Measurements from ENCODE around the gene TRIM17.
A peak's percentile ranks its signal among the peaks of the same experiment; 100 is the strongest.

Gene TRIM17

GRCh38 chr1:228366062-228366865 lies 50.4 kb downstream of the TRIM17 start:
- DNase-seq = peak; percentile 12

- DNase-seq = no peak
Measured at GRCh38 chr1:228365271-228366061, 51.2 kb downstream of the TRIM17 start.

GRCh38 chr1:228364706-228365213 lies 51.9 kb downstream of the TRIM17 start:
- DNase-seq = no peak

- no peak for DNase-seq
Measured at GRCh38 chr1:228364068-228364705, 52.5 kb downstream of the TRIM17 start.

- no peak for DNase-seq
Measured at GRCh38 chr1:228363686-228364067, 53.0 kb downstream of the TRIM17 start.

- DNase-seq = no peak
Measured at GRCh38 chr1:228362884-228363450, 53.7 kb downstream of the TRIM17 start.

DNA sequence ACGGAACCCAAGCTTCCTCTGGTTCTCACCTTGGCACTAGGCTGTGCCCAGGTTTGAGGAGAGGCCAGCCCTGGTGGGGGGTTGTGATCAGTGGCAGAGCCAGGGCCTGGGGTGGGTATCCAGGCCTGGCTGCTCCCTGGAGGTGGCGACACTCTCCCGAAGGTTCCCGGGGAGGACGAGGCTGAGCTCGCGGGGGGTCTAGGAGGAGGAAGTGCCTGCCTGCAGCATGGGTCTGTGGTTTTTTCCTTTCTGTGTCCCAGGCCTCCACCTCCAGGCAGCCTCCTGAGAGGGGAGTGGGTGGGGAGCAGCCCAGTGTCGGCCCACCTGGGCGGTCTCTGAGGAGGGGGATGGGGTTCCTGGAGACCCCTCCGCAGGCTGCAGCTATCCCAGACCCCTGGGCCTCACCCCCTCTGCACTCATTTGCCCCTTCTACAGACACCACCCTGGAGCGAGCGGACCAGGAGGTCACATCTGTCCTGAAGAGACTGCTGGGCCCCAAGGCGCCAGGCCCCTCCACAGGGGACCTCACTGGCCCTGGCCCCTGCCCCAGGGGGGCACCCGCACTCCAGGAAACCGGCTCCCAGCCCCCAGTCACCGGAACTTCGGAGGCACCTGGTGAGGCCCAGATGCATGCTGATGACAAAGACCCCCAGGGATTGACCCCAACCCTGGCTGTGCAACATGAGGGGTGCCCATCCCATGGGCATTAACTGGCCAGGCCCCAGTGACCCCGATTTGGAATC lies 54.3 kb downstream of the TRIM17 start:
- no peak for DNase-seq

DNA sequence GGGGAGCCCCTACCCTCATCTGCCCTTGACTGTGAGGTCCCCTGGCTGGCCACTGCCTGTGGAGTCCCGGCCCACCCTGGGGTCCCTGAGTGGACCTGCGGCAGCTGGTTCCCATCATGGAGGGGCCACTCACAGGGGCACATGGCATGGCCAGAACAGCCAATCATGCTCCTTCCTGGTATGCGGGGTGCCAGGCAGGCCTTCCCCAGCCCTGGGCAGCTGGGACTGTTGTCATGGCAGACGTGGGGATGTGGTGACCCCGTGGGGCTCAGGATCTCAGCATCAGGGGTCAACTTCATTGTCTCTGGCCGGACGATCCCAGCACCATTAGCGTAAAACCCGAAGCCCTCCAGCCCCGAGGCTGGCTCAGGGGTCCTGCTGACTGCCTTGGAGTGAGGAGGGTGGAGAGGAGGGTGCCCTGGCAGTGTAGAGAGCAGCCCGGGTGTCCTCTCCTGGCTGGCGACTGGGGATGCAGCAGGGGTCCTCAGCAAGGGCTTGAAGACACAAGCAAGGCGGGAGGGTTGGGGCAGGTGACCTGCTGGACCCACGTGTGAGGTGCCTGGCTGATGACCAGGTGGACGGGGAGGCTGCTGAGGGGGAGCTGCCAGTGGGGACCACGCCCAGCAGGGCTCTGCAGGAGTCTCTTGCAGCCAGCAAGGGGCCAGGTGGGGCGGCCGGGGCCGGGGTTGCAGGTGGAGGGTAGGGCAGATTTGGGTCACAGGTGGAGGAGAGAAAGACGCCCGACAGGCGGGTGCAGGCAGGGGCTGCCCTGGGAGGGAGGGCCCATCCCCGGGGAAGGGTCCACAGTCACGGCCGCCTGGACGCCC lies 55.1 kb downstream of the TRIM17 start:
- DNase-seq = no peak

DNA sequence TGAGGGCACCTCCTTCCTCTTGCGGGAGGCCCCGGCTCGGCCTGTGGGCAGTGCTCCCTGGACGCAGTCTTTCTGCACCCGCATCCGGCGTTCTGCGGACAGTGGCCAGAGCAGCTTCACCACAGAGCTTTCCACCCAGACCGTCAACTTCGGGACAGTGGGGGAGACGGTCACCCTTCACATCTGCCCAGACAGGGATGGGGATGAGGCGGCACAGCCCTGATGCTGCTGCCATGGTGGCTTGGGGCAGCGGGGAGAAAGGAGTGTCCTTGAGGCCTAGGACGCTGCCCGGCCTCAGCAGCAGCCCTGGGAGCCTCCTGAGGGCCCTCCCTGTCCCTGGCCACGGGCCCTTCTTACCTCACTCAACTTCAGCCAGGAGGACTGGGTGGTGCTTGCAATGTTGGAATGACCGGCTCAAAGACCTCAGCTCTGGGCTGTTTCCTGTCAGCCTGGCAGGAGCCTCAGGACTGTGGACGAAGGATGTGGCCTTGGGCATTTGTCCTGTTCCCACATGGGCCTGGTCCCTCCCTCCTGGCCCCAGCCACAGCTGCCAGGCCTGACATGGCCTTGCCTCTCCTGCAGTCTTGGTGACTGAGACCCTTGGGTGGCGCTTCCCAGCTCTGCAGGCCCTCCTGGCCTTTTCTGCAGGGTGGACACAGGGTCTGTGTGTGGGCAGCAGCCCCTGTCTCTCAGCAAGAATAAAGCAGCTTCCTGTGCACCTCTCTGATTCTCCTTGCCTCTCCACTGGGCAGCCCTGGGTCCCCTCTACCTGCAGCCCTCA lies 55.9 kb downstream of the TRIM17 start:
- no peak for DNase-seq

DNA sequence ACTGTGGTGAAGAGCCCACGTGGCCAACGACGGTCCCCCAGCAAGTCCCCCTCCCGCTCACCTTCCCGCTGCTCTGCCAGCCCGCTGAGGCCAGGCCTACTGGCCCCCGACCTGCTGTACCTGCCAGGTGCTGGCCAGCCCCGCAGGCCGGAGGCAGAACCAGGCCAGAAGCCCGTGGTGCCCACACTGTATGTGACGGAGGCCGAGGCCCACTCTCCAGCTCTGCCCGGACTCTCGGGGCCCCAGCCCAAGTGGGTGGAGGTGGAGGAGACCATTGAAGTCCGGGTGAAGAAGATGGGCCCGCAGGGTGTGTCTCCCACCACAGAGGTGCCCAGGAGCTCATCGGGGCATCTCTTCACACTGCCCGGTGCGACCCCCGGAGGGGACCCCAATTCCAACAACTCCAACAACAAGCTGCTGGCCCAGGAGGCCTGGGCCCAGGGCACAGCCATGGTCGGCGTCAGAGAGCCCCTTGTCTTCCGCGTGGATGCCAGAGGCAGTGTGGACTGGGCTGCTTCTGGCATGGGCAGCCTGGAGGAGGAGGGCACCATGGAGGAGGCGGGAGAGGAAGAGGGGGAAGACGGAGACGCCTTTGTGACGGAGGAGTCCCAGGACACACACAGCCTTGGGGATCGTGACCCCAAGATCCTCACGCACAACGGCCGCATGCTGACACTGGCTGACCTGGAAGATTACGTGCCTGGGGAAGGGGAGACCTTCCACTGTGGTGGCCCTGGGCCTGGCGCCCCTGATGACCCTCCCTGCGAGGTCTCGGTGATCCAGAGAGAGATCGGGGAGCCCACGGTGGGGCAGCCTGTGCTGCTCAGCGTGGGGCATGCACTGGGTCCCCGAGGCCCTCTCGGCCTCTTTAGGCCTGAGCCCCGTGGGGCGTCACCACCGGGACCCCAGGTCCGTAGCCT lies 56.8 kb downstream of the TRIM17 start:
- DNase-seq = no peak

DNA sequence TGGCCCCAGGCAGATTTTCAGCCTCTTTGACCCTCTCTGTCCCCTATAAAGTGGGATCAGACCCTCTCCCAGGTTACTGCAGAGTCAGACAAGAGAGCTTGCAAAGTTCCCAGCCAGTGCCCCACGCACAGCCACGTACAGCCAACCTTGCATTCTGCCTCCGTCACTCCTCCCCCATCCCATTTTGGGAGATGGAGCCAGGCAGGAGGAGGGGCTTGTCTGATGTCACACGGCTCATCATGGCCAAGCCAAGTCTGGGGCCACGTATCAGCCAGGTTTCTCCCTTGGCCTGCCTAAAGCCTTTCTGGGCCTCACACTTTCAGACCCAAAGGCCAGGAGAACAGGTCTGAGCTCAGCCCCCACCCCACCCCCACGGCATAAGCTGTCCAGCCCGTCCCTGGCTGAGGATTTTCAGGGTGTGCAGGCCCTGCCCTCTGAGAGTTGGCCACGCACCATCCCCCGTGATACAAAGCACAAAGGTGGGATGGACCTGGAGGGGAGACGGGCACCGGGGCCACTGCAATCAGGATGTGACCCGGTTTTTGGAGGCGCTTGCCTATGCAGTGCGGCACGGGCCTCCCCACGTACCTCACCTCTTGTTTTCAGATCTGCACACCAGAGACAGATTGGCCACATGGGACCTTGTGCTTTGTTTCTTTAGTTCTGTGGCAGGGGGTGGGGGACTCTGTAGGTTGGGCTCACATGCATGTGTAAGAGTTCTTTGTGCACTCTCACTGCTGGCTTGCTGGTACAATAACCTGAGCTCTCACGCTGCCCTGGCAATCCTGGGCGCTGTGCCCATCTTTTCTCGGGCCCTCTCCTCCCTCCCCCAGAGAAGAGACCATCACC lies 57.7 kb downstream of the TRIM17 start:
- no peak for DNase-seq

GRCh38 chr1:228358039-228358763 lies 58.5 kb downstream of the TRIM17 start:
- no peak for DNase-seq
